Measurements from ENCODE around the gene HOXB9. TPM values are rescaled to one million over a fixed set of nuclear protein-coding genes. Genes with fewer than 3 reads are reported as not detected.

HOXB9 gene
- total and polyA plus RNA-seq, 2 of the 13 experiments (the other 11 are each of a cell fraction or from before 2014, with no cell fraction given) = not detected

DNA sequence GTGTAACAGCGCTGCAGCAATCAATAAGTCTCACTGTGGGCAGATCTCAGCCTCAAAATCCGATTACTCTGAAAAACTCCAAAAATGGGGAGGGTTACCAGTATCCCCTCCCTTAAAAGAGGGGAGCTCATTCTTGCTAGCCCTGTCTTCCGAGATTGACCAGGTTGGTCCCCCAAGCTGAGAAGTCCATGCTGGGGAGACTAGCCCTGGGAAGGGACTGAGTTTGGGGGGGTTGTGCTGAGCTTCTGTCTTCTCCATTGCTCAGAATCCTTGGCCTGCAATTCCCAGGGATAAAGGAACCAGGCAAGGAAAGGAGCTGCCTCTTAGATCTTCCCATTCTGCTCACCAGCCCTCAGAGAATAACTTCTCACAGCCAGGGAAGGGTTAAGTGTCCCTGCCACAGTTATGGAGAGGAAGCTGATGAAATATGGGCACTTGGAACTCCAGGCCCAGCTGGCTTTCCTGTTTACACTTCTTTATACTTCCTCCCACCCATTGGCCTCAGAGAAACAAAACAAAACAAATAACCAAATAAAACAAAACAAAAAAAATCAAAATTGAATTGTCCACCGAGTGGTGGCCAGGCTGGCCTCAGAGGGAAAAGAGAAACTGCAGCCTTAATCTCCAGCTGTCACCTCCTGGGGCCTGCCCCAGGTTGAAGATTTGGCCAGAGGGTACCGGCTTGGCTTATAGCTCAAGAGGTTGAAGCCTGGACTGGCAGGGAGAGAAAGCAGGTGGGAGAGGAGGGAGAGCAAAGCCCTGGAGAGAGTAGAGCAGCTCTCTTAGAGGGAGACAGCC is 38.7 kb downstream of the HOXB9 start (continued):
- TF ChIP-seq ZNF318 (CRISPR knock-in tag; IDR thresholded peaks at IDR 0.05) (no peak), ZNF652 (CRISPR knock-in tag; IDR thresholded peaks at IDR 0.05; ENCODE audit: borderline replicate concordance, low read depth) (peak; percentile 61), ZNF644 (CRISPR knock-in tag; IDR thresholded peaks at IDR 0.05; ENCODE audit: low read depth) (no peak), ZNF883 (CRISPR knock-in tag; IDR thresholded peaks at IDR 0.05; ENCODE audit: not compliant biosample characterization) (no peak), MIER3 (CRISPR knock-in tag; IDR thresholded peaks at IDR 0.05; ENCODE audit: borderline replicate concordance) (no peak), NFE2L1 (CRISPR knock-in tag; IDR thresholded peaks at IDR 0.05; ENCODE audit: borderline replicate concordance) (no peak), ZNF12 (CRISPR knock-in tag; IDR thresholded peaks at IDR 0.05) (no peak), ZBTB7A (CRISPR knock-in tag; IDR thresholded peaks at IDR 0.05) (no peak)

All from HepG2 (cell line).